Activated B cell treated with CpG ODN at 0.5 μM for 24 hours (primary cell): ENCODE measurements around the gene G3BP1. TPM values are rescaled to one million over a fixed set of nuclear protein-coding genes. Genes with fewer than 3 reads are reported as not detected.

Source experiments
- total RNA-seq: library from RNA; stranded (reverse); gene quantifications from 2 replicates; pipeline ENCODE4 v1.2.3, GENCODE V29; 2022

The G3BP1 gene
- total RNA-seq, 1 donor from 2014 or later: 227 TPM

Other genes with a start within 250 kb of the G3BP1 start
- 0.02 TPM in 2 replicates for gene FAT2, start 180.6 kb upstream of the G3BP1 start, total RNA-seq
- not detected in 2 replicates for gene SPARC, start 85.0 kb upstream of the G3BP1 start, total RNA-seq
- 61.2 and 66.6 TPM in 2 replicates for gene ATOX1, start 13.3 kb upstream of the G3BP1 start, total RNA-seq
- gene GLRA1, start 152.9 kb downstream of the G3BP1 start, total RNA-seq: not detected in 2 replicates